Neural cell (in vitro differentiated cells): Measurements from ENCODE around the gene XPNPEP2. TPM values are rescaled to one million over a fixed set of nuclear protein-coding genes. Genes with fewer than 3 reads are reported as not detected.

ENCODE experiments used
- H2AFZ ChIP-seq: fragments of 200-600, 300-800 bp; sonication (generic), shearing (Covaris generic); 2 replicates; pipeline ENCODE4 v1.6.0; 2014; ENCODE audit warnings: low read depth, mild to moderate bottlenecking, antibody characterized with exemption, low read length, moderate library complexity
- H3F3A ChIP-seq: fragments of 200-600 bp; shearing (Covaris generic); 2 replicates; pipeline ENCODE4 v1.6.1; 2016; ENCODE audit warnings: mild to moderate bottlenecking, moderate library complexity, mixed read lengths, antibody characterized with exemption, low read length; ENCODE audit not compliant: insufficient read depth, poor library complexity, severe bottlenecking
- H3K27ac ChIP-seq: fragments of 200-600, 300-800 bp; sonication (generic), shearing (Covaris generic); 2 replicates; pipeline ENCODE4 v1.5.1; 2014; ENCODE audit warnings: mild to moderate bottlenecking, low read length, moderate library complexity
- H3K27me3 ChIP-seq: fragments of 300-800, 200-600 bp; sonication (generic), shearing (Covaris generic); 2 replicates; pipeline ENCODE4 v1.6.0; 2014; ENCODE audit warnings: mild to moderate bottlenecking, low read depth, low read length, moderate library complexity; ENCODE audit not compliant: insufficient read depth
- H3K36me3 ChIP-seq: fragments of 300-800, 200-600 bp; sonication (generic), shearing (Covaris generic); 2 replicates; pipeline ENCODE4 v1.5.1; 2014; ENCODE audit warnings: mild to moderate bottlenecking, antibody characterized with exemption, low read length, moderate library complexity; ENCODE audit not compliant: insufficient read depth
- H3K4me2 ChIP-seq: fragments of 300-800, 200-600 bp; sonication (generic), shearing (Covaris generic); 2 replicates; pipeline ENCODE4 v1.6.0; 2014; ENCODE audit warnings: mild to moderate bottlenecking, low read length
- H3K4me3 ChIP-seq: fragments of 300-800, 200-600 bp; sonication (generic), shearing (Covaris generic); 2 replicates; pipeline ENCODE4 v1.5.1; 2014; ENCODE audit warnings: mild to moderate bottlenecking, low read length, moderate library complexity
- H3K79me2 ChIP-seq: fragments of 200-600 bp; shearing (Covaris generic); replicated peaks from 2 replicates; pipeline ENCODE4 v1.6.0; 2014; ENCODE audit warnings: mild to moderate bottlenecking, low read length, moderate library complexity; ENCODE audit not compliant: insufficient read depth
- H3K9ac ChIP-seq: fragments of 300-800, 200-600 bp; sonication (generic), shearing (Covaris generic); 2 replicates; pipeline ENCODE4 v1.6.1; 2016; ENCODE audit warnings: mild to moderate bottlenecking, low read length, mixed read lengths
- H3K9me2 ChIP-seq: fragments of 200-600 bp; shearing (Covaris generic); 2 replicates; pipeline ENCODE4 v1.6.1; 2016; ENCODE audit warnings: mild to moderate bottlenecking, low read length, mixed read lengths; ENCODE audit not compliant: insufficient read depth
- H3K9me3 ChIP-seq: fragments of 200-600, 300-800 bp; sonication (generic), shearing (Covaris generic); 2 replicates; pipeline ENCODE4 v1.6.1; 2016; ENCODE audit warnings: mild to moderate bottlenecking, mixed run types, low read length, moderate library complexity, mixed read lengths
- H4K20me1 ChIP-seq: fragments of 200-600 bp; shearing (Covaris generic); 2 replicates; pipeline ENCODE4 v1.6.1; 2016; ENCODE audit warnings: mild to moderate bottlenecking, mixed run types; ENCODE audit not compliant: insufficient read depth
- EP300 ChIP-seq: fragments of 450-650 bp; conservative IDR thresholded peaks from 2 replicates; pipeline ENCODE4 v1.6.1; 2014; ENCODE audit warnings: antibody characterized with exemption, mild to moderate bottlenecking, moderate library complexity; ENCODE audit not compliant: poor library complexity, severe bottlenecking
- EZH2 ChIP-seq: fragments of 200-600, 300-800 bp; shearing (Covaris generic), sonication (generic); IDR thresholded peaks from 2 replicates; pipeline ENCODE4 v1.6.1; 2014; ENCODE audit warnings: antibody characterized with exemption, low read length, borderline replicate concordance, mild to moderate bottlenecking; ENCODE audit not compliant: insufficient read depth, poor library complexity, severe bottlenecking
- MXI1 ChIP-seq: fragments of 450-650 bp; conservative IDR thresholded peaks from 2 replicates; pipeline ENCODE4 v1.6.1; 2014; ENCODE audit warnings: antibody characterized with exemption, mild to moderate bottlenecking; ENCODE audit not compliant: poor library complexity, severe bottlenecking
- POLR2AphosphoS5 ChIP-seq: IDR thresholded peaks from 2 replicates; pipeline ENCODE4 v1.6.1; 2012
- RAD21 ChIP-seq: fragments of 450-650 bp; conservative IDR thresholded peaks from 2 replicates; pipeline ENCODE4 v1.6.1; 2014; ENCODE audit warnings: antibody characterized with exemption, mild to moderate bottlenecking, moderate library complexity
- SMC3 ChIP-seq: fragments of 450-650 bp; conservative IDR thresholded peaks from 2 replicates; pipeline ENCODE4 v1.6.1; 2014; ENCODE audit warnings: antibody characterized with exemption, mild to moderate bottlenecking, moderate library complexity; ENCODE audit not compliant: poor library complexity
- TAF1 ChIP-seq: IDR thresholded peaks from 2 replicates; pipeline ENCODE4 v1.6.1; 2012; ENCODE audit warnings: low read depth
- polyA plus RNA-seq: library from polyadenylated mRNA; depleted of rRNA; stranded (reverse); fragments of >200 nt; gene quantifications from 2 replicates; pipeline ENCODE4 v1.2.3, GENCODE V29; 2014
- TF ChIP-seq, protein P1 (sequence below): IDR thresholded peaks from 2 replicates; pipeline ENCODE4 v1.6.1; 2012; ENCODE audit warnings: borderline replicate concordance
- TF ChIP-seq, protein P2 (sequence below): fragments of 450-650 bp; IDR thresholded peaks from 2 replicates; pipeline ENCODE4 v1.5.1; 2014; ENCODE audit warnings: antibody characterized with exemption, mild to moderate bottlenecking, moderate library complexity; ENCODE audit not compliant: poor library complexity, severe bottlenecking

XPNPEP2 gene
- polyA plus RNA-seq, 1 donor from 2014 or later, result not detected

- H4K20me1 ChIP-seq, result no peaks in the 10 kb centered on the region
- H3K4me3 ChIP-seq, result no peak overlapping the region
- TF ChIP-seq, protein P1, sequence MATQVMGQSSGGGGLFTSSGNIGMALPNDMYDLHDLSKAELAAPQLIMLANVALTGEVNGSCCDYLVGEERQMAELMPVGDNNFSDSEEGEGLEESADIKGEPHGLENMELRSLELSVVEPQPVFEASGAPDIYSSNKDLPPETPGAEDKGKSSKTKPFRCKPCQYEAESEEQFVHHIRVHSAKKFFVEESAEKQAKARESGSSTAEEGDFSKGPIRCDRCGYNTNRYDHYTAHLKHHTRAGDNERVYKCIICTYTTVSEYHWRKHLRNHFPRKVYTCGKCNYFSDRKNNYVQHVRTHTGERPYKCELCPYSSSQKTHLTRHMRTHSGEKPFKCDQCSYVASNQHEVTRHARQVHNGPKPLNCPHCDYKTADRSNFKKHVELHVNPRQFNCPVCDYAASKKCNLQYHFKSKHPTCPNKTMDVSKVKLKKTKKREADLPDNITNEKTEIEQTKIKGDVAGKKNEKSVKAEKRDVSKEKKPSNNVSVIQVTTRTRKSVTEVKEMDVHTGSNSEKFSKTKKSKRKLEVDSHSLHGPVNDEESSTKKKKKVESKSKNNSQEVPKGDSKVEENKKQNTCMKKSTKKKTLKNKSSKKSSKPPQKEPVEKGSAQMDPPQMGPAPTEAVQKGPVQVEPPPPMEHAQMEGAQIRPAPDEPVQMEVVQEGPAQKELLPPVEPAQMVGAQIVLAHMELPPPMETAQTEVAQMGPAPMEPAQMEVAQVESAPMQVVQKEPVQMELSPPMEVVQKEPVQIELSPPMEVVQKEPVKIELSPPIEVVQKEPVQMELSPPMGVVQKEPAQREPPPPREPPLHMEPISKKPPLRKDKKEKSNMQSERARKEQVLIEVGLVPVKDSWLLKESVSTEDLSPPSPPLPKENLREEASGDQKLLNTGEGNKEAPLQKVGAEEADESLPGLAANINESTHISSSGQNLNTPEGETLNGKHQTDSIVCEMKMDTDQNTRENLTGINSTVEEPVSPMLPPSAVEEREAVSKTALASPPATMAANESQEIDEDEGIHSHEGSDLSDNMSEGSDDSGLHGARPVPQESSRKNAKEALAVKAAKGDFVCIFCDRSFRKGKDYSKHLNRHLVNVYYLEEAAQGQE, result no peak
- TF ChIP-seq, protein P2, sequence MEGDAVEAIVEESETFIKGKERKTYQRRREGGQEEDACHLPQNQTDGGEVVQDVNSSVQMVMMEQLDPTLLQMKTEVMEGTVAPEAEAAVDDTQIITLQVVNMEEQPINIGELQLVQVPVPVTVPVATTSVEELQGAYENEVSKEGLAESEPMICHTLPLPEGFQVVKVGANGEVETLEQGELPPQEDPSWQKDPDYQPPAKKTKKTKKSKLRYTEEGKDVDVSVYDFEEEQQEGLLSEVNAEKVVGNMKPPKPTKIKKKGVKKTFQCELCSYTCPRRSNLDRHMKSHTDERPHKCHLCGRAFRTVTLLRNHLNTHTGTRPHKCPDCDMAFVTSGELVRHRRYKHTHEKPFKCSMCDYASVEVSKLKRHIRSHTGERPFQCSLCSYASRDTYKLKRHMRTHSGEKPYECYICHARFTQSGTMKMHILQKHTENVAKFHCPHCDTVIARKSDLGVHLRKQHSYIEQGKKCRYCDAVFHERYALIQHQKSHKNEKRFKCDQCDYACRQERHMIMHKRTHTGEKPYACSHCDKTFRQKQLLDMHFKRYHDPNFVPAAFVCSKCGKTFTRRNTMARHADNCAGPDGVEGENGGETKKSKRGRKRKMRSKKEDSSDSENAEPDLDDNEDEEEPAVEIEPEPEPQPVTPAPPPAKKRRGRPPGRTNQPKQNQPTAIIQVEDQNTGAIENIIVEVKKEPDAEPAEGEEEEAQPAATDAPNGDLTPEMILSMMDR, result no peak
- no peak for TF ChIP-seq MXI1
- no peak for TF ChIP-seq POLR2AphosphoS5
- no peak for TF ChIP-seq RAD21
- TF ChIP-seq EP300, result no peak
- TF ChIP-seq SMC3, result no peak
- no peak for TF ChIP-seq TAF1
- no peak for TF ChIP-seq EZH2
- H2AFZ ChIP-seq, result no peak overlapping the region
- no peaks in the 10 kb centered on the region for H3K36me3 ChIP-seq
- no peak overlapping the region for H3K9ac ChIP-seq
- no peaks in the 10 kb centered on the region for H3K27me3 ChIP-seq
- no peaks in the 10 kb centered on the region for H3K79me2 ChIP-seq
- H3K27ac ChIP-seq, result no peak overlapping the region
- no peaks in the 10 kb centered on the region for H3K9me2 ChIP-seq
- H3K4me2 ChIP-seq, result no peak overlapping the region
- H3F3A ChIP-seq, result no peaks in the 10 kb centered on the region
- H3K9me3 ChIP-seq, result no peaks in the 10 kb centered on the region
These were observed 21.4 kb downstream of the XPNPEP2 start for GRCh38 chrX:129760155-129760554.

GRCh38 chrX:129760981-129761380 lies 22.2 kb downstream of the XPNPEP2 start:
- H3F3A ChIP-seq, result no peaks in the 10 kb centered on the region
- TF ChIP-seq EP300 (no peak), RAD21 (no peak), TAF1 (no peak), EZH2 (no peak)
- TF ChIP-seq, protein P2, result no peak
- H4K20me1 ChIP-seq, result no peaks in the 10 kb centered on the region
- no peak overlapping the region for H3K4me3 ChIP-seq
- no peak overlapping the region for H2AFZ ChIP-seq
- no peaks in the 10 kb centered on the region for H3K9me3 ChIP-seq
- no peaks in the 10 kb centered on the region for H3K27me3 ChIP-seq
- H3K9me2 ChIP-seq, result no peaks in the 10 kb centered on the region
- no peaks in the 10 kb centered on the region for H3K79me2 ChIP-seq
- H3K27ac ChIP-seq, result no peak overlapping the region
- H3K36me3 ChIP-seq, result no peaks in the 10 kb centered on the region
- H3K9ac ChIP-seq, result no peak overlapping the region
- no peak overlapping the region for H3K4me2 ChIP-seq
